Suprapubic skin (tissue), 3 donors: ENCODE results near the gene XRCC5.

ENCODE experiments used
- EP300 ChIP-seq: sonication (generic); formaldehyde crosslinking; IDR thresholded peaks from one replicate; pipeline ENCODE4 v1.6.1; 2017; ENCODE audit warnings: antibody characterized with exemption
- POLR2A ChIP-seq, 2 donors: fragments of 450-650 bp; IDR thresholded peaks; one replicate each; pipeline ENCODE4 v1.6.1; 2017; ENCODE audit warnings: antibody characterized with exemption in 2 of 2, mild to moderate bottlenecking in 2 of 2, moderate library complexity in 2 of 2
- TF ChIP-seq, protein P1 (sequence below), 2 donors: fragments of 200-600 bp in 1 of 2; fragments of 450-650 bp in 1 of 2; sonication (generic) in 1 of 2; IDR thresholded peaks; one replicate each; pipeline ENCODE4 v1.5.1; 2016 to 2019; ENCODE audit warnings: antibody characterized with exemption in 2 of 2, mild to moderate bottlenecking in 1 of 2, moderate library complexity in 1 of 2

GRCh38 chr2:216116418-216116817 lies 7.3 kb downstream of the XRCC5 start:
- TF ChIP-seq, protein P1, sequence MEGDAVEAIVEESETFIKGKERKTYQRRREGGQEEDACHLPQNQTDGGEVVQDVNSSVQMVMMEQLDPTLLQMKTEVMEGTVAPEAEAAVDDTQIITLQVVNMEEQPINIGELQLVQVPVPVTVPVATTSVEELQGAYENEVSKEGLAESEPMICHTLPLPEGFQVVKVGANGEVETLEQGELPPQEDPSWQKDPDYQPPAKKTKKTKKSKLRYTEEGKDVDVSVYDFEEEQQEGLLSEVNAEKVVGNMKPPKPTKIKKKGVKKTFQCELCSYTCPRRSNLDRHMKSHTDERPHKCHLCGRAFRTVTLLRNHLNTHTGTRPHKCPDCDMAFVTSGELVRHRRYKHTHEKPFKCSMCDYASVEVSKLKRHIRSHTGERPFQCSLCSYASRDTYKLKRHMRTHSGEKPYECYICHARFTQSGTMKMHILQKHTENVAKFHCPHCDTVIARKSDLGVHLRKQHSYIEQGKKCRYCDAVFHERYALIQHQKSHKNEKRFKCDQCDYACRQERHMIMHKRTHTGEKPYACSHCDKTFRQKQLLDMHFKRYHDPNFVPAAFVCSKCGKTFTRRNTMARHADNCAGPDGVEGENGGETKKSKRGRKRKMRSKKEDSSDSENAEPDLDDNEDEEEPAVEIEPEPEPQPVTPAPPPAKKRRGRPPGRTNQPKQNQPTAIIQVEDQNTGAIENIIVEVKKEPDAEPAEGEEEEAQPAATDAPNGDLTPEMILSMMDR (IDR thresholded peaks at IDR 0.05): no peak
- no peak for TF ChIP-seq EP300
- TF ChIP-seq POLR2A (IDR thresholded peaks at IDR 0.05): no peak
